CD4-positive, alpha-beta T cell (primary cell): ENCODE data around the gene LCE1E. TPM values are rescaled to one million over a fixed set of nuclear protein-coding genes. Genes with fewer than 3 reads are reported as not detected.

ENCODE experiments used
- ATAC-seq: fragments of 200-7000 bp; cut with Tn5 transposase; one replicate; pipeline ENCODE4 v1.10.0; 2022; ENCODE audit warnings: mild to moderate bottlenecking; ENCODE audit not compliant: poor library complexity
- CTCF ChIA-PET: fragments of 350-600 bp; sonication (Branson Sonifier 250); formaldehyde crosslinking; loops from one replicate; lab custom pipeline; 2021; ENCODE audit warnings: antibody characterized with exemption, inconsistent platforms; lab: Charles Lee
- POLR2A ChIA-PET: fragments of 350-600 bp; sonication (Branson Sonifier 250); formaldehyde crosslinking; loops from one replicate; lab custom pipeline; 2021; ENCODE audit warnings: antibody characterized with exemption, inconsistent platforms; lab: Charles Lee
- DNase-seq, 14 experiments: peaks; one replicate each; pipeline ENCODE4 v3.0.0-alpha.2; 2013 to 2020; ENCODE audit warnings: mixed read lengths in 2 of 14
- H3K27ac ChIP-seq, 2 donors: one replicate each; pipeline versions ENCODE4 v1.5.1 to v1.7.0; 2013; ENCODE audit warnings: low read length in 2 of 2, low read depth in 1 of 2, mild to moderate bottlenecking in 1 of 2
- H3K27me3 ChIP-seq, 2 experiments: 1 replicate in 1 of 2; 2 replicates in 1 of 2; pipeline versions ENCODE4 v1.6.1 to v1.7.0; 2013; ENCODE audit warnings: low read length in 2 of 2, control low read depth in 1 of 2, mild to moderate bottlenecking in 1 of 2, moderate library complexity in 1 of 2; ENCODE audit not compliant: insufficient read depth in 2 of 2, control insufficient read depth in 1 of 2
- H3K36me3 ChIP-seq: one replicate; pipeline ENCODE4 v1.6.1; 2013; ENCODE audit warnings: low read length, control low read depth; ENCODE audit not compliant: insufficient read depth
- H3K4me1 ChIP-seq: one replicate; pipeline ENCODE4 v1.6.1; 2013; ENCODE audit warnings: low read length, control low read depth; ENCODE audit not compliant: insufficient read depth
- H3K4me3 ChIP-seq: one replicate; pipeline ENCODE4 v1.5.1; 2013; ENCODE audit warnings: mild to moderate bottlenecking, low read length, moderate library complexity
- H3K9me3 ChIP-seq, 2 experiments: 1 replicate in 1 of 2; 2 replicates in 1 of 2; pipeline versions ENCODE4 v1.6.1 to v1.7.0; 2013; ENCODE audit warnings: low read length in 2 of 2, mild to moderate bottlenecking in 2 of 2, control low read depth in 1 of 2, moderate library complexity in 1 of 2; ENCODE audit not compliant: control insufficient read depth in 1 of 2, insufficient read depth in 1 of 2
- H3K27ac Mint-ChIP-seq: one replicate; pipeline ENCODE4 v1.8.0; 2020; ENCODE audit warnings: mixed read lengths
- H3K27me3 Mint-ChIP-seq: one replicate; pipeline ENCODE4 v1.8.0; 2021; ENCODE audit warnings: mixed read lengths
- H3K36me3 Mint-ChIP-seq: one replicate; pipeline ENCODE4 v1.8.0; 2021; ENCODE audit warnings: low read depth, mixed read lengths
- H3K4me1 Mint-ChIP-seq: one replicate; pipeline ENCODE4 v1.8.0; 2021; ENCODE audit warnings: low read depth, mixed read lengths
- H3K4me3 Mint-ChIP-seq: one replicate; pipeline ENCODE4 v1.8.0; 2020; ENCODE audit warnings: mild to moderate bottlenecking, mixed read lengths
- H3K9me3 Mint-ChIP-seq: one replicate; pipeline ENCODE4 v1.8.0; 2020; ENCODE audit warnings: mixed read lengths
- CTCF ChIP-seq: fragments of 200-600 bp; IDR thresholded peaks from one replicate; pipeline ENCODE4 v1.8.0; 2022; ENCODE audit warnings: antibody characterized with exemption, mild to moderate bottlenecking
- intact Hi-C, 2 experiments: fragments of 100-400 bp; cut with DNase I in 1 of 2; cut with micrococcal nuclease in 1 of 2; formaldehyde crosslinking; loops; one replicate each; pipeline versions ENCODE4 v1.15.1 to v1.9.0; 2023 to 2025; cut with DNase I, micrococcal nuclease
- total RNA-seq, 174 experiments: library from RNA in 2 of 174; stranded (reverse) in 2 of 174; gene quantifications; one replicate each; pipeline ENCODE4 v1.2.3 and lab custom pipeline; 2021 to 2026

The LCE1E gene
- total RNA-seq, 2 experiments from 2014 or later: not detected

GRCh38 chr1:152801333-152801732, 15.3 kb downstream of the LCE1E start:
- CTCF ChIA-PET: no interaction called here
- no peak overlapping the region for H3K4me3 ChIP-seq
- H3K36me3 Mint-ChIP-seq: no peaks in the 10 kb centered on the region
- intact Hi-C loops: no loop called here
- no peaks in the 10 kb centered on the region for H3K4me1 ChIP-seq
- peaks cover 4 to 7% of the 10 kb centered on the region in 2 experiments for H3K27me3 ChIP-seq
- H3K27ac ChIP-seq: no peak overlapping the region
- peaks cover 52% of the 10 kb centered on the region for H3K27me3 Mint-ChIP-seq
- DNase-seq: no peak
- H3K4me3 Mint-ChIP-seq: no peak overlapping the region
- ATAC-seq: no peak
- no peaks in the 10 kb centered on the region for H3K4me1 Mint-ChIP-seq
- no peak overlapping the region for H3K27ac Mint-ChIP-seq
- no peaks in the 10 kb centered on the region for H3K9me3 Mint-ChIP-seq
- H3K9me3 ChIP-seq: no peaks in the 10 kb centered on the region
- no peaks in the 10 kb centered on the region for H3K36me3 ChIP-seq
- no peak for TF ChIP-seq CTCF
- POLR2A ChIA-PET: no interaction called here

GRCh38 chr1:152806576-152806975, 20.5 kb downstream of the LCE1E start, which contains the start of gene LCE1C:
Gene LCE1C, minus strand, starts transcription at chr1:152806651. Its CDS starts 1,173 bp downstream, at chr1:152805478.
- no peaks in the 10 kb centered on the region for H3K4me1 Mint-ChIP-seq
- ATAC-seq: no peak
- CTCF ChIA-PET: no interaction called here

GRCh38 chr1:152811050-152811449, 25.0 kb downstream of the LCE1E start:
- DNase-seq: no peak
- CTCF ChIA-PET: no interaction called here
- Mint-ChIP-seq H3K4me3 (no peak overlapping the region), H3K9me3 (peaks cover 3% of the 10 kb centered on the region), H3K27ac (no peak overlapping the region), H3K4me1 (no peaks in the 10 kb centered on the region), H3K27me3 (peaks cover 24% of the 10 kb centered on the region), H3K36me3 (no peaks in the 10 kb centered on the region)
- intact Hi-C loops: no loop called here
- ATAC-seq: no peak
- POLR2A ChIA-PET: no interaction called here
- H3K4me1 ChIP-seq: no peaks in the 10 kb centered on the region
- no peak overlapping the region for H3K4me3 ChIP-seq
- no peaks in the 10 kb centered on the region for H3K36me3 ChIP-seq
- H3K9me3 ChIP-seq: no peaks in the 10 kb centered on the region
- H3K27ac ChIP-seq: no peak overlapping the region
- no peak for TF ChIP-seq CTCF
- peaks cover 5 to 6% of the 10 kb centered on the region in 2 experiments for H3K27me3 ChIP-seq

More at GRCh38 chr1:152806576-152806975, 20.5 kb downstream of the LCE1E start, which contains the start of gene LCE1C:
- Mint-ChIP-seq H3K9me3 (no peaks in the 10 kb centered on the region), H3K27ac (no peak within 1 kb of the TSS), H3K27me3 (peaks cover 35% of the 10 kb centered on the region), H3K4me3 (no peak within 1 kb of the TSS), H3K36me3 (no peaks in the 10 kb centered on the region)
- POLR2A ChIA-PET: no interaction called here
- H3K27ac ChIP-seq: no peak within 1 kb of the TSS
- no peak for TF ChIP-seq CTCF
- H3K4me3 ChIP-seq: no peak within 1 kb of the TSS
- H3K9me3 ChIP-seq: no peaks in the 10 kb centered on the region
- H3K4me1 ChIP-seq: no peaks in the 10 kb centered on the region
- intact Hi-C loops: no loop called here
- DNase-seq: no peak
- no peaks in the 10 kb centered on the region for H3K36me3 ChIP-seq
- H3K27me3 ChIP-seq: peaks cover 5 to 11% of the 10 kb centered on the region in 2 experiments
